ENCODE measurements around the gene NRG2. TPM values are rescaled to one million over a fixed set of nuclear protein-coding genes. Genes with fewer than 3 reads are reported as not detected.

NRG2 gene
- total RNA-seq, 5 donors from 2014 or later (not counting 1 experiment from before 2014, with no cell fraction given): 0.12 to 0.15 (median 0.12) TPM; not detected in 1

GRCh38 chr5:139809331-139809810 lies 233.7 kb downstream of the NRG2 start:
- no peaks in the 10 kb centered on the region for H3K9me3 ChIP-seq
- H3K4me1 ChIP-seq (ENCODE audit: control insufficient read depth in 1 of 2, extremely low read depth in 1 of 2, insufficient read depth in 2 of 2, low read length in 2 of 2): no peaks in the 10 kb centered on the region
- no peak overlapping the region for H3K4me3 ChIP-seq (ENCODE audit: control insufficient read depth in 1 of 2, extremely low read depth in 1 of 2, low read length in 1 of 2)
- no peaks in the 10 kb centered on the region for H3K36me3 ChIP-seq (ENCODE audit: control insufficient read depth in 2 of 2, extremely low read depth in 1 of 2, insufficient read depth in 1 of 2, low read length in 1 of 2)
- no peaks in the 10 kb centered on the region for H3K36me3 Mint-ChIP-seq
- DNase-seq (no peak), ATAC-seq (replicated peaks in 1 of 4) (no peak)
- H3K4me1 Mint-ChIP-seq: no peaks in the 10 kb centered on the region
- ChIA-PET POLR2A (no interaction called here), CTCF (interaction anchor here in 1 of 2 donors (1.2 kb wide), 1 partner anchor 17 kb away, joined by 3 read pairs; no protein-coding TSS in a partner anchor)
- H3K4me3 Mint-ChIP-seq: no peak overlapping the region
- H3K9me3 Mint-ChIP-seq: no peaks in the 10 kb centered on the region
- no peak overlapping the region for H3K27ac ChIP-seq (ENCODE audit: low read length)
- 85% methylated on average over 9 of the region's 11 CpGs for WGBS (ENCODE audit: insufficient coverage)
- H3K27me3 ChIP-seq (replicated peaks in 1 of 2; ENCODE audit: control insufficient read depth in 2 of 2, extremely low read depth in 1 of 2, insufficient read depth in 2 of 2, low read length in 1 of 2): peaks cover 0 to 60% of the 10 kb centered on the region in 2 experiments
- no peak overlapping the region for H3K27ac Mint-ChIP-seq
- H3K27me3 Mint-ChIP-seq: peaks cover 18 to 39% of the 10 kb centered on the region in 2 donors

- ChIA-PET CTCF (no interaction called here), POLR2A (no interaction called here)
- no peaks in the 10 kb centered on the region for H3K9me3 ChIP-seq
- Mint-ChIP-seq H3K36me3 (no peaks in the 10 kb centered on the region), H3K9me3 (no peaks in the 10 kb centered on the region), H3K27ac (no peak overlapping the region), H3K4me1 (no peaks in the 10 kb centered on the region), H3K4me3 (no peak overlapping the region), H3K27me3 (peaks cover 24 to 41% of the 10 kb centered on the region in 2 donors)
- peak in 2 of 4 experiments; percentile 30 to 66 for ATAC-seq (replicated peaks in 1 of 4)
- no peak overlapping the region for H3K27ac ChIP-seq (ENCODE audit: low read length)
- no peaks in the 10 kb centered on the region for H3K4me1 ChIP-seq (ENCODE audit: control insufficient read depth in 1 of 2, extremely low read depth in 1 of 2, insufficient read depth in 2 of 2, low read length in 2 of 2)
- WGBS (ENCODE audit: insufficient coverage): 40% methylated on average over 12 of the region's 19 CpGs
- H3K4me3 ChIP-seq (ENCODE audit: control insufficient read depth in 1 of 2, extremely low read depth in 1 of 2, low read length in 1 of 2): no peak overlapping the region
- DNase-seq: peak in 15 of 35 experiments; percentile 9 to 36 (median 22)
- H3K36me3 ChIP-seq (ENCODE audit: control insufficient read depth in 2 of 2, extremely low read depth in 1 of 2, insufficient read depth in 1 of 2, low read length in 1 of 2): no peaks in the 10 kb centered on the region
- peaks cover 0 to 60% of the 10 kb centered on the region in 2 experiments for H3K27me3 ChIP-seq (replicated peaks in 1 of 2; ENCODE audit: control insufficient read depth in 2 of 2, extremely low read depth in 1 of 2, insufficient read depth in 2 of 2, low read length in 1 of 2)
These were observed 234.4 kb downstream of the NRG2 start for GRCh38 chr5:139808481-139809330.

- no peak for DNase-seq
- no peaks in the 10 kb centered on the region for H3K9me3 Mint-ChIP-seq
- H3K36me3 Mint-ChIP-seq: no peaks in the 10 kb centered on the region
- Histone ChIP-seq H3K36me3 (ENCODE audit: control insufficient read depth in 2 of 2, extremely low read depth in 1 of 2, insufficient read depth in 1 of 2, low read length in 1 of 2) (no peaks in the 10 kb centered on the region), H3K4me1 (ENCODE audit: control insufficient read depth in 1 of 2, extremely low read depth in 1 of 2, insufficient read depth in 2 of 2, low read length in 2 of 2) (no peaks in the 10 kb centered on the region), H3K4me3 (ENCODE audit: control insufficient read depth in 1 of 2, extremely low read depth in 1 of 2, low read length in 1 of 2) (no peak overlapping the region), H3K9me3 (no peaks in the 10 kb centered on the region), H3K27me3 (replicated peaks in 1 of 2; ENCODE audit: control insufficient read depth in 2 of 2, extremely low read depth in 1 of 2, insufficient read depth in 2 of 2, low read length in 1 of 2) (peaks cover 0 to 60% of the 10 kb centered on the region in 2 experiments), H3K27ac (ENCODE audit: low read length) (no peak overlapping the region)
- no CpG with 5 or more reads among the region's 6 CpGs for WGBS (ENCODE audit: insufficient coverage)
- no peaks in the 10 kb centered on the region for H3K4me1 Mint-ChIP-seq
- no peak for ATAC-seq (replicated peaks in 1 of 4)
- H3K4me3 Mint-ChIP-seq: no peak overlapping the region
- H3K27me3 Mint-ChIP-seq: peaks cover 26 to 47% of the 10 kb centered on the region in 2 donors
- POLR2A ChIA-PET: no interaction called here
- no peak overlapping the region for H3K27ac Mint-ChIP-seq
- CTCF ChIA-PET: interaction anchor here (0.5 kb wide), 2 partner anchors 40 to 234 kb away, joined by 3 to 4 read pairs; no protein-coding TSS in a partner anchor
These were observed 235.5 kb downstream of the NRG2 start for GRCh38 chr5:139807647-139808030.

- no peaks in the 10 kb centered on the region for H3K36me3 ChIP-seq (ENCODE audit: control insufficient read depth in 2 of 2, extremely low read depth in 1 of 2, insufficient read depth in 1 of 2, low read length in 1 of 2)
- ChIA-PET CTCF (interaction anchor here (0.5 to 0.6 kb wide), 3 partner anchors 41 to 351 kb away, joined by 3 to 4 read pairs (median 3); no protein-coding TSS in a partner anchor), POLR2A (interaction anchor here in 1 of 2 donors (0.5 kb wide), 1 partner anchor 1198 kb away, joined by 3 read pairs; no protein-coding TSS in a partner anchor)
- no peaks in the 10 kb centered on the region for H3K9me3 Mint-ChIP-seq
- no peak overlapping the region for H3K27ac ChIP-seq (ENCODE audit: low read length)
- H3K9me3 ChIP-seq: no peaks in the 10 kb centered on the region
- peaks cover 0 to 65% of the 10 kb centered on the region in 2 experiments for H3K27me3 ChIP-seq (replicated peaks in 1 of 2; ENCODE audit: control insufficient read depth in 2 of 2, extremely low read depth in 1 of 2, insufficient read depth in 2 of 2, low read length in 1 of 2)
- H3K27ac Mint-ChIP-seq: no peak overlapping the region
- no peaks in the 10 kb centered on the region for H3K4me1 Mint-ChIP-seq
- H3K27me3 Mint-ChIP-seq: peaks cover 30 to 53% of the 10 kb centered on the region in 2 donors
- no peak overlapping the region for H3K4me3 ChIP-seq (ENCODE audit: control insufficient read depth in 1 of 2, extremely low read depth in 1 of 2, low read length in 1 of 2)
- ATAC-seq (replicated peaks in 1 of 4) (no peak), DNase-seq (no peak)
- whole genome bisulfite sequencing (ENCODE audit: insufficient coverage): 94% methylated on average over 3 of the region's 8 CpGs
- H3K4me1 ChIP-seq (ENCODE audit: control insufficient read depth in 1 of 2, extremely low read depth in 1 of 2, insufficient read depth in 2 of 2, low read length in 2 of 2): no peaks in the 10 kb centered on the region
- no peak overlapping the region for H3K4me3 Mint-ChIP-seq
- H3K36me3 Mint-ChIP-seq: no peaks in the 10 kb centered on the region
These were observed 236.1 kb downstream of the NRG2 start for GRCh38 chr5:139806726-139807646.

- no peak for ATAC-seq (replicated peaks in 1 of 4)
- Histone ChIP-seq H3K27me3 (replicated peaks in 1 of 2; ENCODE audit: control insufficient read depth in 2 of 2, extremely low read depth in 1 of 2, insufficient read depth in 2 of 2, low read length in 1 of 2) (peaks cover 0 to 72% of the 10 kb centered on the region in 2 experiments), H3K27ac (ENCODE audit: low read length) (no peak overlapping the region), H3K9me3 (no peaks in the 10 kb centered on the region), H3K4me3 (ENCODE audit: control insufficient read depth in 1 of 2, extremely low read depth in 1 of 2, low read length in 1 of 2) (no peak overlapping the region), H3K4me1 (ENCODE audit: control insufficient read depth in 1 of 2, extremely low read depth in 1 of 2, insufficient read depth in 2 of 2, low read length in 2 of 2) (no peaks in the 10 kb centered on the region), H3K36me3 (ENCODE audit: control insufficient read depth in 2 of 2, extremely low read depth in 1 of 2, insufficient read depth in 1 of 2, low read length in 1 of 2) (no peaks in the 10 kb centered on the region)
- 77% methylated on average over 4 of the region's 4 CpGs for WGBS (ENCODE audit: insufficient coverage)
- no peaks in the 10 kb centered on the region for H3K36me3 Mint-ChIP-seq
- H3K9me3 Mint-ChIP-seq: no peaks in the 10 kb centered on the region
- no peak overlapping the region for H3K4me3 Mint-ChIP-seq
- CTCF ChIA-PET: interaction anchor here in 1 of 2 donors (0.6 kb wide), 1 partner anchor 352 kb away, joined by 3 read pairs; no protein-coding TSS in a partner anchor
- H3K27me3 Mint-ChIP-seq: peaks cover 38 to 56% of the 10 kb centered on the region in 2 donors
- DNase-seq: no peak
- H3K4me1 Mint-ChIP-seq: no peaks in the 10 kb centered on the region
- no peak overlapping the region for H3K27ac Mint-ChIP-seq
- POLR2A ChIA-PET: interaction anchor here in 1 of 2 donors (0.5 kb wide), 1 partner anchor 1197 kb away, joined by 3 read pairs; no protein-coding TSS in a partner anchor
These were observed 237.0 kb downstream of the NRG2 start for GRCh38 chr5:139806111-139806510.

- Mint-ChIP-seq H3K4me3 (no peak overlapping the region), H3K27me3 (peaks cover 43 to 62% of the 10 kb centered on the region in 2 donors), H3K9me3 (no peaks in the 10 kb centered on the region), H3K27ac (no peak overlapping the region), H3K36me3 (no peaks in the 10 kb centered on the region), H3K4me1 (no peaks in the 10 kb centered on the region)
- Histone ChIP-seq H3K27me3 (replicated peaks in 1 of 2; ENCODE audit: control insufficient read depth in 2 of 2, extremely low read depth in 1 of 2, insufficient read depth in 2 of 2, low read length in 1 of 2) (peaks cover 0 to 74% of the 10 kb centered on the region in 2 experiments), H3K27ac (ENCODE audit: low read length) (no peak overlapping the region), H3K36me3 (ENCODE audit: control insufficient read depth in 2 of 2, extremely low read depth in 1 of 2, insufficient read depth in 1 of 2, low read length in 1 of 2) (no peaks in the 10 kb centered on the region), H3K4me1 (ENCODE audit: control insufficient read depth in 1 of 2, extremely low read depth in 1 of 2, insufficient read depth in 2 of 2, low read length in 2 of 2) (no peaks in the 10 kb centered on the region), H3K4me3 (ENCODE audit: control insufficient read depth in 1 of 2, extremely low read depth in 1 of 2, low read length in 1 of 2) (no peak overlapping the region), H3K9me3 (no peaks in the 10 kb centered on the region)
- ATAC-seq (replicated peaks in 1 of 4) (no peak), DNase-seq (no peak)
- ChIA-PET CTCF (no interaction called here), POLR2A (no interaction called here)
- WGBS (ENCODE audit: insufficient coverage): 87% methylated on average over 2 of the region's 2 CpGs
These were observed 237.6 kb downstream of the NRG2 start for GRCh38 chr5:139805545-139805944.
